Vagina (tissue), 2 donors: Measurements from ENCODE around the gene PRIMA1.

Source experiments
- CTCF ChIP-seq, 3 experiments: fragments of 450-650 bp in 2 of 3; fragments of 200-600 bp in 1 of 3; sonication (generic) in 1 of 3; IDR thresholded peaks; one replicate each; pipeline ENCODE4 v1.5.1; 2017 to 2019; ENCODE audit warnings: antibody characterized with exemption in 3 of 3, mild to moderate bottlenecking in 2 of 3, moderate library complexity in 2 of 3
- POLR2A ChIP-seq, 2 donors: fragments of 450-650 bp; IDR thresholded peaks; one replicate each; pipeline ENCODE4 v1.6.1; 2017; ENCODE audit warnings: antibody characterized with exemption in 2 of 2, mild to moderate bottlenecking in 2 of 2, moderate library complexity in 2 of 2

DNA sequence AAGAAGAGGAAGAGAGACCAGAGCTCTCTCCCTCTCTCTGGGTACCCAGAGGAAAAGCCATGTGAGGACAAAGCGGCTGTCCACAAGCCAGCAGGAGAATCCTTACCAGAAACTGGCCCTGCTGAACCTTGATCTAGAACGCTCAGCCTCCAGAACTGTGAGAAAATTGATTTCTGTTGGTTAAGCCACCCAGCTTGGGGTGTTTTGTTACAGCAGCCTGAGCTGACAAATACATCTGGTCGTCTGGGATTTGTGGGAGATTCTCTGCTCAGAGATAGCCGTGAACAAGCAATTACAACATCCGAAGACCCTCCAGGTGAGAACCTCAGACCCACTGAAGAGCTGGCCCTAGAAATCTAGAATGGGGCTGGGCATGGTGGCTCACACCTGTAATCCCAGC is 6.5 kb upstream of the PRIMA1 start:
- no peak for TF ChIP-seq CTCF (IDR thresholded peaks at IDR 0.05)
- TF ChIP-seq POLR2A (IDR thresholded peaks at IDR 0.05) = no peak
